K562 (cell line): ENCODE measurements around the gene MYO9A. TPM values are rescaled to one million over a fixed set of nuclear protein-coding genes. Genes with fewer than 3 reads are reported as not detected.
A peak's percentile ranks its signal among the peaks of the same experiment; 100 is the strongest.

Experiments used
- ATAC-seq: fragments of 200-7000 bp; cut with Tn5 transposase; 3 replicates; pipeline ENCODE4 v1.9.1; 2020; ENCODE audit warnings: moderate library complexity
- BruUV-seq: library from RNA; stranded (reverse); fragments of 400-500 nt; replicated peaks from 2 replicates; lab custom pipeline; 2021; lab: Mats Ljungman, UMichigan
- CTCF ChIA-PET: fragments of 300-600 bp; formaldehyde crosslinking; extraction: SDS; loops from one replicate; lab custom pipeline; 2021; ENCODE audit warnings: low intra/inter-chr PET ratio; lab: Yijun Ruan, JAX
- POLR2A ChIA-PET: fragments of 300-600, 350-650 bp; sonication (Branson Sonifier 250); formaldehyde crosslinking; extraction: SDS; loops from one replicate; lab custom pipeline; 2021; ENCODE audit warnings: antibody characterized with exemption, inconsistent platforms; lab: Yijun Ruan, JAX
- DNase-seq, 4 experiments: peaks; one replicate each; pipeline versions ENCODE4 v3.0.0 to v3.0.0-alpha.2; 2011 to 2018; ENCODE audit warnings: low spot score in 3 of 4, mixed read lengths in 3 of 4; ENCODE audit errors: extremely low read depth in 1 of 4
- FAIRE-seq: peaks from 2 replicates; lab custom pipeline; 2011; peaks lifted over from hg19 to GRCh38; lab: Jason Lieb, UNC
- H2AFZ ChIP-seq: 2 replicates; pipeline ENCODE4 v1.6.0; 2011; ENCODE audit warnings: low read depth, low read length, control low read depth, inconsistent platforms
- H3K27ac ChIP-seq: fragments of 200-600 bp; 3 replicates; pipeline ENCODE4 v1.8.0; 2011; ENCODE audit warnings: low read depth, mild to moderate bottlenecking, control low read depth, inconsistent platforms, low read length, moderate library complexity, mixed read lengths; ENCODE audit errors: extremely low read depth
- H3K27me3 ChIP-seq, 2 experiments: fragments of 300-600 bp in 1 of 2; 2 replicates in 1 of 2; 3 replicates in 1 of 2; pipeline versions ENCODE4 v1.6.0 to v1.8.0; 2011; ENCODE audit warnings: inconsistent platforms in 2 of 2, low read length in 2 of 2, mild to moderate bottlenecking in 1 of 2, mixed read lengths in 1 of 2, moderate library complexity in 1 of 2; ENCODE audit not compliant: control insufficient read depth in 2 of 2, insufficient read depth in 2 of 2
- H3K36me3 ChIP-seq: fragments of 300-600 bp; 3 replicates; pipeline ENCODE4 v1.8.0; 2011; ENCODE audit warnings: mild to moderate bottlenecking, low read length, inconsistent platforms; ENCODE audit not compliant: control insufficient read depth, insufficient read depth
- H3K4me1 ChIP-seq, 2 experiments: fragments of 200-600 bp in 1 of 2; replicated peaks in 1 of 2; 2 replicates in 1 of 2; 3 replicates in 1 of 2; pipeline versions ENCODE4 v1.5.1 to v1.8.0; 2011; ENCODE audit warnings: inconsistent platforms in 2 of 2, low read length in 2 of 2, mild to moderate bottlenecking in 1 of 2, mixed read lengths in 1 of 2, moderate library complexity in 1 of 2; ENCODE audit not compliant: control insufficient read depth in 2 of 2, insufficient read depth in 2 of 2
- H3K4me2 ChIP-seq: 2 replicates; pipeline ENCODE4 v1.6.1; 2011; ENCODE audit warnings: low read length, control low read depth, inconsistent platforms, mixed read lengths; ENCODE audit not compliant: insufficient read depth
- H3K4me3 ChIP-seq: fragments of 200-600 bp; sonication (generic), shearing (Covaris generic); 2 replicates; pipeline ENCODE4 v1.5.1; 2016; ENCODE audit warnings: control low read depth, inconsistent platforms
- H3K79me2 ChIP-seq: fragments of 200-600 bp; 3 replicates; pipeline ENCODE4 v1.8.0; 2011; ENCODE audit warnings: low read length, inconsistent platforms; ENCODE audit not compliant: control insufficient read depth, insufficient read depth
- H3K9ac ChIP-seq, 2 experiments: 2 replicates each; pipeline versions ENCODE4 v1.6.0 to v1.6.1; 2011; ENCODE audit warnings: low read depth in 2 of 2, low read length in 2 of 2, control low read depth in 1 of 2, inconsistent platforms in 1 of 2, mild to moderate bottlenecking in 1 of 2, mixed read lengths in 1 of 2; ENCODE audit not compliant: insufficient read depth in 1 of 2
- H3K9me1 ChIP-seq: one replicate; pipeline ENCODE4 v1.6.0; 2011; ENCODE audit warnings: inconsistent platforms, mild to moderate bottlenecking, low read length, moderate library complexity; ENCODE audit not compliant: control insufficient read depth, insufficient read depth
- H3K9me3 ChIP-seq: replicated peaks from 2 replicates; pipeline ENCODE4 v1.5.1; 2011; ENCODE audit warnings: low read depth, low read length, inconsistent platforms; ENCODE audit not compliant: control insufficient read depth, insufficient read depth
- H4K20me1 ChIP-seq: replicated peaks from 2 replicates; pipeline ENCODE4 v1.6.1; 2011; ENCODE audit warnings: low read length, inconsistent platforms, mixed read lengths; ENCODE audit not compliant: control insufficient read depth, insufficient read depth
- HDAC3 ChIP-seq: fragments of 450-650 bp; IDR thresholded peaks from 2 replicates; pipeline ENCODE4 v1.6.1; 2018; ENCODE audit warnings: borderline replicate concordance, mild to moderate bottlenecking, moderate library complexity; ENCODE audit not compliant: partially characterized antibody
- MXI1 ChIP-seq: IDR thresholded peaks from 2 replicates; pipeline ENCODE4 v1.6.1; 2011; ENCODE audit warnings: low read depth, mild to moderate bottlenecking, improper control_type of control experiment, low read length
- MYNN ChIP-seq, 2 experiments: sonication (generic); formaldehyde crosslinking in 1 of 2; IDR thresholded peaks; 2 replicates each; pipeline versions ENCODE4 v1.5.0 to v1.6.1; 2016 to 2020; ENCODE audit warnings: antibody characterized with exemption in 1 of 2, missing genetic modification reagents in 1 of 2
- STAT5A ChIP-seq: IDR thresholded peaks from 2 replicates; pipeline ENCODE4 v1.6.1; 2012; ENCODE audit warnings: low read length, inconsistent platforms, borderline replicate concordance
- ZNF766 ChIP-seq: fragments of 200-800 bp; sonication (Bioruptor generic); conservative IDR thresholded peaks from 2 replicates; pipeline ENCODE4 v1.6.1; 2016; ENCODE audit warnings: missing genetic modification characterization, missing compliant biosample characterization
- WGBS: fragments of 100-300 bp; shearing (Covaris generic); methylation state at CpG from one replicate; pipeline ENCODE4 v1.1.6; 2016; ENCODE audit warnings: low coverage, mixed read lengths; ENCODE audit not compliant: insufficient coverage; ENCODE audit errors: missing lambda C conversion rate; 5-methylcytosine and 5-hydroxymethylcytosine counted together
- in situ Hi-C: fragments of 300-500 bp; cut with MboI; formaldehyde crosslinking; loops from 4 replicates; pipeline ENCODE4 v1.15.0; 2018; ENCODE audit warnings: inconsistent platforms, mixed read lengths
- intact Hi-C: fragments of 100-400 bp; cut with micrococcal nuclease; formaldehyde crosslinking; loops from 2 replicates; pipeline ENCODE4 v1.14.2; 2022
- polyA plus RNA-seq, 8 experiments: library from polyadenylated mRNA; depleted of rRNA in 4 of 8; stranded (reverse) in 5 of 8; unstranded in 3 of 8; fragments of >200 nt; fragmentation: Nextera tagmentation in 2 of 8; fragmentation: Illumina TruSeq in 1 of 8; extraction: Ambion mirVana in 2 of 8; extraction: Trizol in 1 of 8; gene quantifications; 2 replicates each; pipeline versions ENCODE4 v1.2.1 to v1.2.3, GENCODE V29; 2011 to 2014; ENCODE audit warnings: inconsistent platforms in 1 of 8, missing spikeins in 1 of 8
- total RNA-seq, 7 experiments: library from RNA; depleted of rRNA in 6 of 7; stranded (reverse); fragments of >200 nt in 6 of 7; fragmentation: Illumina TruSeq in 2 of 7; extraction: Trizol in 2 of 7; gene quantifications; 2 replicates each; pipeline versions ENCODE4 v1.2.1 to v1.2.3, GENCODE V29; 2011 to 2021; ENCODE audit warnings: low replicate concordance in 1 of 7
- TF ChIP-seq, protein P1 (sequence below): sonication (generic); formaldehyde crosslinking; IDR thresholded peaks from 2 replicates; pipeline ENCODE4 v1.8.1; 2023; ENCODE audit warnings: mild to moderate bottlenecking, missing genetic modification reagents

The MYO9A gene
- total and polyA plus RNA-seq, 9 of the 15 experiments (the other 6 are each of a cell fraction or from before 2014, with no cell fraction given) = 1.9 to 15.4 (median 5.8) TPM

DNA sequence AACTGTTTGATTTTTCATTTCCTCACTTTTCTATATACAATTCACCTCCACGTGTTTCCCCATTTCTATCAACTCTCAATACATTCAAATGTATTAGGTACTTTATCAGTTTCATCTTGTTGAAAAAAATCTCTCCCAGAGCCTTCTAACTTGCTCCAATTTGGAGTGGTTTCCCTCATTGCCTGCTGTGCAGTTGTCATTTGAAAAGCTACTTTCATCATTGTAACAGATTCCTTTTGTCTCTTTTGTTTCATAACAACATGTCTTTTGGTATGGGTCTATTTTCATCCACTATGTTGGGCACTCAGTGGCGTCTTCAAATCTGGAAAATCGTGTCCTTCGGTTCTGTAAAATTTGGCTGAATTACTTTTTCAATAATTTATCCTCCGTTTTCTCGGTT lies 232.6 kb downstream of the MYO9A start (continued):
- TF ChIP-seq, protein P1, sequence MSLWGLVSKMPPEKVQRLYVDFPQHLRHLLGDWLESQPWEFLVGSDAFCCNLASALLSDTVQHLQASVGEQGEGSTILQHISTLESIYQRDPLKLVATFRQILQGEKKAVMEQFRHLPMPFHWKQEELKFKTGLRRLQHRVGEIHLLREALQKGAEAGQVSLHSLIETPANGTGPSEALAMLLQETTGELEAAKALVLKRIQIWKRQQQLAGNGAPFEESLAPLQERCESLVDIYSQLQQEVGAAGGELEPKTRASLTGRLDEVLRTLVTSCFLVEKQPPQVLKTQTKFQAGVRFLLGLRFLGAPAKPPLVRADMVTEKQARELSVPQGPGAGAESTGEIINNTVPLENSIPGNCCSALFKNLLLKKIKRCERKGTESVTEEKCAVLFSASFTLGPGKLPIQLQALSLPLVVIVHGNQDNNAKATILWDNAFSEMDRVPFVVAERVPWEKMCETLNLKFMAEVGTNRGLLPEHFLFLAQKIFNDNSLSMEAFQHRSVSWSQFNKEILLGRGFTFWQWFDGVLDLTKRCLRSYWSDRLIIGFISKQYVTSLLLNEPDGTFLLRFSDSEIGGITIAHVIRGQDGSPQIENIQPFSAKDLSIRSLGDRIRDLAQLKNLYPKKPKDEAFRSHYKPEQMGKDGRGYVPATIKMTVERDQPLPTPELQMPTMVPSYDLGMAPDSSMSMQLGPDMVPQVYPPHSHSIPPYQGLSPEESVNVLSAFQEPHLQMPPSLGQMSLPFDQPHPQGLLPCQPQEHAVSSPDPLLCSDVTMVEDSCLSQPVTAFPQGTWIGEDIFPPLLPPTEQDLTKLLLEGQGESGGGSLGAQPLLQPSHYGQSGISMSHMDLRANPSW (CRISPR knock-in tag) = no peak
- TF ChIP-seq, all 486 proteins: peak for 0

DNA sequence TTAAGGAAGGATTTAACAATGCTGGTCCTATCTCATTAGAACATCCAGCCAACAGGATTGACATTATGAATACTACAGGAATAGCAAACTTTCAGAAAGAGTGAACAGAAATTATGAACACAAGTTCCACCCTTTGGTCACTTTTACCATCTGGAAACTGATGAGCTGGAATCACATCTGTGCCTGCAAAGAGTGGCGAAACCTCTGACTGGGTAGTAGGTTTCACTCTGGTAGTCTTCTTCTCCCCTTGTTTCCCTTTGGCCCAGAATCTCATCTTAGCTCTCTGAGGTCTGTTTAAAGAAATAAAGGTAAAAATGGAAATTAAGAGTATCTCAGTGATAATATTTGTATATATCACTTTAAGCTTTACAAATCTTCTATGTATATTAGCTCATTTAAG lies 234.5 kb downstream of the MYO9A start:
- Histone ChIP-seq H3K27me3 (no peaks in the 10 kb centered on the region), H3K9me3 (no peaks in the 10 kb centered on the region), H3K4me3 (no peak overlapping the region), H3K4me1 (no peaks in the 10 kb centered on the region), H3K4me2 (no peak overlapping the region), H3K9me1 (no peaks in the 10 kb centered on the region), H3K36me3 (no peaks in the 10 kb centered on the region), H3K79me2 (no peaks in the 10 kb centered on the region), H3K27ac (no peak overlapping the region), H2AFZ (no peak overlapping the region), H3K9ac (no peak overlapping the region), H4K20me1 (no peaks in the 10 kb centered on the region)
- in situ Hi-C loops (no loop called here), intact Hi-C loops (no loop called here)
- no TSS peak for BruUV-seq
- CTCF ChIA-PET = no interaction called here
- TF ChIP-seq MXI1 (no peak), ZNF766 (CRISPR knock-in tag) (no peak), MYNN (IDR thresholded peaks at IDR 0.05) (no peak), MYNN (CRISPR knock-in tag; IDR thresholded peaks at IDR 0.05) (no peak), STAT5A (no peak), HDAC3 (no peak)
- POLR2A ChIA-PET = no interaction called here
- ATAC-seq (no peak), FAIRE-seq (peak; percentile 44), DNase-seq (no peak)
- 88% methylated on average over 1 of the region's 1 CpG for WGBS
